ENCODE results near the gene SZT2.
"Not testable (repeated sequence)": the region's sequence is repeated elsewhere in the genome, so short reads cannot be mapped to it uniquely, and the experiment has no call there.

SZT2 gene

GRCh38 chr1:43387976-43388599, 1.6 kb upstream of the SZT2 start:
- no peak for FAIRE-seq
- no peak for DNase-seq (ENCODE audit: insufficient read length, low spot score)
- no peak for TF ChIP-seq POLR2A (IDR thresholded peaks at IDR 0.05; ENCODE audit: low read depth, low read length)

- TF ChIP-seq POLR2A (IDR thresholded peaks at IDR 0.05; ENCODE audit: low read depth, low read length): no peak
- DNase-seq (ENCODE audit: insufficient read length, low spot score) (no peak), FAIRE-seq (no peak)
These were observed 1.1 kb upstream of the SZT2 start for GRCh38 chr1:43388613-43389012.

GRCh38 chr1:43392702-43393101, 3.0 kb downstream of the SZT2 start:
- TF ChIP-seq POLR2A (IDR thresholded peaks at IDR 0.05; ENCODE audit: low read depth, low read length): no peak
- no peak for FAIRE-seq

GRCh38 chr1:43395523-43395922, 5.8 kb downstream of the SZT2 start:
- no peak for TF ChIP-seq POLR2A (IDR thresholded peaks at IDR 0.05; ENCODE audit: low read depth, low read length)
- DNase-seq (ENCODE audit: insufficient read length, low spot score) (no peak), FAIRE-seq (no peak)

More at GRCh38 chr1:43392702-43393101, 3.0 kb downstream of the SZT2 start:
- DNase-seq (ENCODE audit: insufficient read length, low spot score): no peak

GRCh38 chr1:43396059-43396458, 6.4 kb downstream of the SZT2 start:
- TF ChIP-seq POLR2A (IDR thresholded peaks at IDR 0.05; ENCODE audit: low read depth, low read length): no peak
- FAIRE-seq (no peak), DNase-seq (ENCODE audit: insufficient read length, low spot score) (no peak)

GRCh38 chr1:43398227-43398626, 8.5 kb downstream of the SZT2 start:
- no peak for TF ChIP-seq POLR2A (IDR thresholded peaks at IDR 0.05; ENCODE audit: low read depth, low read length)
- no peak for FAIRE-seq

GRCh38 chr1:43400441-43400840, 10.7 kb downstream of the SZT2 start:
- not testable (repeated sequence) for FAIRE-seq; DNase-seq (ENCODE audit: insufficient read length, low spot score)

More at GRCh38 chr1:43398227-43398626, 8.5 kb downstream of the SZT2 start:
- DNase-seq (ENCODE audit: insufficient read length, low spot score): no peak

GRCh38 chr1:43402089-43402865, 12.6 kb downstream of the SZT2 start:
- no peak for TF ChIP-seq POLR2A (IDR thresholded peaks at IDR 0.05; ENCODE audit: low read depth, low read length)
- no peak for DNase-seq (ENCODE audit: insufficient read length, low spot score)
- FAIRE-seq: no peak

GRCh38 chr1:43404353-43404752, 14.7 kb downstream of the SZT2 start:
- FAIRE-seq: no peak
- no peak for DNase-seq (ENCODE audit: insufficient read length, low spot score)
- TF ChIP-seq POLR2A (IDR thresholded peaks at IDR 0.05; ENCODE audit: low read depth, low read length): no peak

GRCh38 chr1:43405219-43405875, 15.6 kb downstream of the SZT2 start:
- no peak for FAIRE-seq
- no peak for TF ChIP-seq POLR2A (IDR thresholded peaks at IDR 0.05; ENCODE audit: low read depth, low read length)

GRCh38 chr1:43405876-43406234, 16.2 kb downstream of the SZT2 start:
- DNase-seq (ENCODE audit: insufficient read length, low spot score) (no peak), FAIRE-seq (no peak)
- no peak for TF ChIP-seq POLR2A (IDR thresholded peaks at IDR 0.05; ENCODE audit: low read depth, low read length)

More at GRCh38 chr1:43405219-43405875, 15.6 kb downstream of the SZT2 start:
- no peak for DNase-seq (ENCODE audit: insufficient read length, low spot score)

GRCh38 chr1:43410571-43410970, 20.9 kb downstream of the SZT2 start:
- DNase-seq (ENCODE audit: insufficient read length, low spot score) (no peak), FAIRE-seq (no peak)
- TF ChIP-seq POLR2A (IDR thresholded peaks at IDR 0.05; ENCODE audit: low read depth, low read length): no peak

GRCh38 chr1:43413426-43413825, 23.7 kb downstream of the SZT2 start:
- not testable (repeated sequence) for FAIRE-seq

GRCh38 chr1:43414634-43415223, 25.0 kb downstream of the SZT2 start:
- DNase-seq (ENCODE audit: insufficient read length, low spot score) (peak; percentile 26), FAIRE-seq (no peak)
- no peak for TF ChIP-seq POLR2A (IDR thresholded peaks at IDR 0.05; ENCODE audit: low read depth, low read length)

More at GRCh38 chr1:43413426-43413825, 23.7 kb downstream of the SZT2 start:
- not testable (repeated sequence) for DNase-seq (ENCODE audit: insufficient read length, low spot score)

Measured in H54 (cell line).